ENCODE results near the gene TEX48. TPM values are rescaled to one million over a fixed set of nuclear protein-coding genes. Genes with fewer than 3 reads are reported as not detected.

TEX48 gene
- polyA plus RNA-seq, 4 donors: not detected

DNA sequence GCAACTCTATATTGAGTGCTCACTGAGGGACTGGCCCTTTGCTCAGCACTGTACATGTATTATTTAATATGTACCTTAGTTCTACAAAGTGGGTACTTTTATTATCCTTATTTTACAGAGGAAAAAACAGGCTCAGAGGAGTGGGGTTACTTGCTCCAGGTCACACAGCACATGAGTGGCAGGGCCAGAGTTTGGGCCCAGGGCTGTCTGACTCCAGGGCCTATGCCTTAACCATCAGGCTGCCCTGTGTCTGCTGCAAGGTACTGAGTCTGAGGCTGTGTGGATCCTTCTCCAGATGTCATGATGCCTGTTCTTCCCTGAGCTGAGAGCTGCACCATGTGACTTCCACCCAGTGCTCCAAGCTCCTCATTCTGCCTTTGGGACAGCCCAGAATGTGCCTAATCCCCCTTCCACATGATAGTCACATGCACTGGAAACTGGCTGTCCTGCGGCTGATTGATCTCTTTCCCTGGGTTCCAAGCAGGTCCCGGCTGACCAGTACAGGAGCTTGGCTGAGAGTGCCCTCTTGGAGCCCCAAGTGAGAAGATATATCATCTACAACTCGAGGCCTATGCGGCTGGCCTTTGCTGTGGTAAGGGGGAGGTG is 55.5 kb downstream of the TEX48 start:
- DNase-seq (ENCODE audit: low read depth in 4 of 4, low spot score in 2 of 4): no peak

- DNase-seq (ENCODE audit: low read depth in 4 of 4, low spot score in 2 of 4): no peak
These were observed 57.3 kb downstream of the TEX48 start for GRCh38 chr9:114624677-114625076.

DNA sequence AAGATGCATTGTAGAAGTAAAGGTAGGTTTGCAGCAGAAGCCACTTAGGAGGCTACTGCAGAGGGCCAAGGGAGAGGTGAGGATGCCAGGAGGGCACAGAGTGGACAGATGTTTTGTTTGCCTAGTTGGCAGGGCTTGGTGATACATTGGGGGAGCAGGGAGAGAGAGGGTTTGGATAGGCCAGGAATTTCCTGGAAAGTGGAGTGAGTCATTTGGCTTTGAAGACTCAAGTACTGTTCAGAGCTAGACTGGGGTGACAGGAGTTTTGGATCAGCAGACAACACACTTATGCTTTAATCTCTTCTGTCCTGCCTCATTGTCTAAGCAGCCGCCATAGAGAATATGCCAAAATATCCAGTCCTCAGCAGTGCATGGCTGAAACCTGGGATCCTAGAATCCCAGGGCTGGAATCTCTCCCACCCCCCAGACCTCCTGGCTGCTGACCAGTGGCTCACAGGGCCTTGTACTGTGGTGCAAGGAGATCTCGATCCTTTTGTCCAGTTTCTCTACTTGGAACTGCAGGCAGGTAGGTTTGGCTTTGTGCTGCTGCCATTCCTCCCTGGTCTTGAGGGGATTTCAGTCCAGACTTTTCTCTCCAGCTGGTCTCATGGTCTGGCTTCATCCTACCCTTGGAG is 59.9 kb downstream of the TEX48 start:
- no peak for DNase-seq (ENCODE audit: low read depth in 4 of 4, low spot score in 2 of 4)

GRCh38 chr9:114621561-114621960 is 60.4 kb downstream of the TEX48 start:
- no peak for DNase-seq (ENCODE audit: low read depth in 4 of 4, low spot score in 2 of 4)

GRCh38 chr9:114619191-114619761 is 62.7 kb downstream of the TEX48 start:
- DNase-seq (ENCODE audit: low read depth in 4 of 4, low spot score in 2 of 4): peak in 1 of 4 donors; percentile 16

DNA sequence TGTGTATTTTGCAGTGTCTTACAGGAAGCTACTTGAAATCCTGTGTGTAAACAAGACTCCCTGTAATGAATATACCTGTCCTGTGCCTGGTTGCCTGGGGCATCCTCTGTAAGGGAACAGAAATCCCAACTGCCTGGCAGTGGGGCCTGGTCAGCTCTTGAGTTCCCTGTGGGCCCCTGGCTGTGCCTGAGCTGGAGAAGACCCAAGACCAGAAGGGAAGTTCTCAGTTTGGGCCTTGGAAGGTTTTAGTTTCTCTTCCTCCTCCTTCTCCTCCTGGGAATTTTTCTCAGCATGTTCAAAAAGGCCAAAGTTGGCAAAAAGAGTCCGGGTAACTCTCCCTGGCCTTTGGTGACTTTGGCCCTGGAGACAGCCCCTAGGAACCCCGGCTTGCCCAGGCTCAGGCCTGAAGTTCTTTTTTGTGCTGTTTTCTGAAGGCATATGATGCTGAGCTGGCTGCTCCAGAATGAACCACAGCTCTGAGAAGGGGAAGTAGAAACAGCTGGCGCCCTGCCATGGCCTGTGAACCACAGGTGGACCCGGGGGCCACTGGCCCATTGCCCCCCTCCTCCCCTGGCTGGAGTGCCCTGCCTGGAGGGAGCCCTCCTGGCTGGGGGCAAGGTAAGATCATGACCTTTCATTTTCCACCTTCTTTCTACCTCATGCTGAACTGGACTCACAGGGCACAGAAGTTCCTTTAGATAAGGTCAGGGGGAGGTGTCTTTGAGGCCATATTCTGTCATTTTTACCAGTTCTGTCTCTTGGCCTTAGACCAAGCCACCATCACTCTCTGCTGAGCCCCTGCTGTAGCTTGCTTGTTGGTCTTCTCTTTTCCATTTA is 65.1 kb downstream of the TEX48 start:
- DNase-seq (ENCODE audit: low read depth in 4 of 4, low spot score in 2 of 4): no peak

Other genes with a start within 250 kb of the TEX48 start
- 10 to 100 TPM in 2 of 4 donors, 1 to 10 TPM in 2; 5.9 to 18.1 (median 10.3) TPM for gene WHRN, start 176.7 kb downstream of the TEX48 start, polyA plus RNA-seq (ENCODE audit: insufficient read length in 4 of 4)
- 100 to 1,000 TPM; 221 to 302 (median 247) TPM for gene ATP6V1G1, start 94.4 kb downstream of the TEX48 start, polyA plus RNA-seq (ENCODE audit: insufficient read length in 4 of 4)
- gene TMEM268, start 70.9 kb downstream of the TEX48 start, polyA plus RNA-seq (ENCODE audit: insufficient read length in 4 of 4): 10 to 100 TPM in 1 of 4 donors, 1 to 10 TPM in 3; 8.5 to 10.6 (median 9.6) TPM
- not detected for gene TEX53, start 24.4 kb downstream of the TEX48 start, polyA plus RNA-seq (ENCODE audit: insufficient read length in 4 of 4)
- 1 to 10 TPM; 4.4 to 9.0 (median 6.4) TPM for gene TNFSF15, start 123.8 kb upstream of the TEX48 start, polyA plus RNA-seq (ENCODE audit: insufficient read length in 4 of 4)
- gene TNFSF8, start 248.4 kb upstream of the TEX48 start, polyA plus RNA-seq (ENCODE audit: insufficient read length in 4 of 4): under 1 TPM; 0.39 to 0.68 (median 0.52) TPM

Data from left renal cortex interstitium (tissue), 4 donors.